Tibial nerve (tissue), 4 donors: ENCODE measurements around the gene KRT13. TPM values are rescaled to one million over a fixed set of nuclear protein-coding genes. Genes with fewer than 3 reads are reported as not detected.

Source experiments
- DNase-seq, 2 donors: peaks; one replicate each; pipeline ENCODE4 v3.0.0-alpha.2; 2019; ENCODE audit warnings: low spot score in 2 of 2
- H3K27ac ChIP-seq, 4 donors: fragments of 200-600 bp; sonication (generic) in 3 of 4; one replicate each; pipeline ENCODE4 v1.5.1; 2017 to 2019; ENCODE audit warnings: mild to moderate bottlenecking in 1 of 4
- H3K27me3 ChIP-seq, 2 donors: fragments of 200-600 bp; sonication (generic) in 1 of 2; one replicate each; pipeline versions ENCODE4 v1.5.1 to v1.6.0; 2017 to 2019
- H3K36me3 ChIP-seq, 3 donors: fragments of 200-600 bp; sonication (generic); one replicate each; pipeline ENCODE4 v1.5.1; 2018 to 2019
- H3K4me1 ChIP-seq, 4 donors: fragments of 200-600 bp; sonication (generic) in 3 of 4; one replicate each; pipeline ENCODE4 v1.5.1; 2017 to 2019
- H3K4me3 ChIP-seq, 4 donors: fragments of 200-600 bp; sonication (generic) in 3 of 4; one replicate each; pipeline ENCODE4 v1.5.1; 2017 to 2019; ENCODE audit warnings: mild to moderate bottlenecking in 1 of 4, moderate library complexity in 1 of 4
- H3K9me3 ChIP-seq, 4 donors: fragments of 200-600 bp; sonication (generic) in 3 of 4; one replicate each; pipeline ENCODE4 v1.5.1; 2017 to 2019
- EP300 ChIP-seq, 2 donors: sonication (generic); formaldehyde crosslinking; IDR thresholded peaks; one replicate each; pipeline ENCODE4 v1.6.1; 2017; ENCODE audit warnings: antibody characterized with exemption in 2 of 2, mild to moderate bottlenecking in 1 of 2
- POLR2A ChIP-seq, 2 donors: fragments of 450-650 bp; IDR thresholded peaks; one replicate each; pipeline ENCODE4 v1.6.1; 2017; ENCODE audit warnings: antibody characterized with exemption in 2 of 2, mild to moderate bottlenecking in 2 of 2, moderate library complexity in 2 of 2
- WGBS, 2 donors: methylation state at CpG; one replicate each; pipeline ENCODE4 v1.1.5; 2018; 5-methylcytosine and 5-hydroxymethylcytosine counted together
- total RNA-seq, 4 donors: library from RNA; depleted of rRNA; stranded (reverse); fragments of >200 nt; gene quantifications; one replicate each; pipeline ENCODE4 v1.1.0, GENCODE V29; 2016
- TF ChIP-seq, protein P1 (sequence below), 5 experiments: fragments of 200-600 bp in 3 of 5; fragments of 450-650 bp in 2 of 5; sonication (generic) in 3 of 5; IDR thresholded peaks; one replicate each; pipeline ENCODE4 v1.5.1; 2016 to 2019; ENCODE audit warnings: antibody characterized with exemption in 5 of 5, mild to moderate bottlenecking in 3 of 5, moderate library complexity in 2 of 5

The KRT13 gene
- total RNA-seq, 4 donors from 2014 or later = 0.42 TPM; not detected in 3

DNA sequence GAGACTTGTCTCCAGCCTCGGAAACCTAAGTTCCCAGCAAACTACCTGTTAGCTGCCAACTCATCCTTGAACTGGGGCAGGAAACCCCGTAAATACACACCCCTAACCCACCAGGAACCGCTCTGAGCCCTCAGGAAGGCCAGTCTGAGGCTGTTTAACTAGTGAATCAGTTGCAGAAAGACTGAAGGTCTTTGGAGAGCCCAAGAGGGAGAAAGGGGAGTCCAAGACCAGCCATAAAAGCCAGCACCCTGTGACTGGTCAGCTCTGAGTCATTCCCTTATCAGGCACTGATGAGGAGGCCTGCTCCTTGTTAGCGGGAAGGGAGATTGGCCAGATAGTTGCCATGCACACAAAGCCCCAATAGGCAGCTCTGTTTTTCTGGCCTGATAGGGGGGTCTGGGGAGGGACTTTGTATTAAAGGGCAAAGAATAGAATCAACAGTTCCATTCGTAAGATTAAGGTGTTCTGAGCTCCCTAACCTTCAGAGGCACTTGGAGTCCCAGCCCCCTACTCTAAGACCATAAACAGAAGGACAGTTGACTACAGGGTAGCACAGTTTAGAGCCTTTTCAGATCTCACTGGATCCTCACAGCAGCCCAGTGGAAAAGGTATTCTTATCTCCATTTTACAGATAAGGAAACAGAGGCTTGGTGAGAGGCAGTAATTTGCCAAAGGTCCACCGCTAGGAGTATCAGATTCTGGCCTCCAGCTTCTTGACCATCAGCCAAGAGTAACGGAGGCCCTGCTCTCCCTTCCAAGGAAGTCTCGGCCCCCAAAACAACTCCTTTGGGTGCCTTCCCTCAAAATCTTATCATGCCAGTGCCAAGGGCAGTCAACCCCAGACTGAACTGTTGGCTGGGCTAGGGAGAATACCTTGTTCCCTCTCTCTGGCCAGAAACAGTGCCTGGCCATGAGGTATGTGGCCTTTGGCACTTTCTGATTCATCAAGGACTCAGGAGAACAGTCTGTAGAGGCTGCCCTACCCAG, 24.9 kb upstream of the KRT13 start:
- Histone ChIP-seq H3K27me3 (peaks cover 0 to 49% of the 10 kb centered on the region in 2 donors), H3K4me1 (peaks cover 0 to 47% (median 7%) of the 10 kb centered on the region in 4 donors), H3K9me3 (no peaks in the 10 kb centered on the region), H3K27ac (peak overlapping the region in 3 of 4 donors; percentile 62 to 74 (median 72)), H3K36me3 (no peaks in the 10 kb centered on the region), H3K4me3 (no peak overlapping the region)
- no peak for DNase-seq
- peak in 1 of 2 donors; percentile 52 for TF ChIP-seq EP300 (IDR thresholded peaks at IDR 0.05)
- TF ChIP-seq, protein P1, sequence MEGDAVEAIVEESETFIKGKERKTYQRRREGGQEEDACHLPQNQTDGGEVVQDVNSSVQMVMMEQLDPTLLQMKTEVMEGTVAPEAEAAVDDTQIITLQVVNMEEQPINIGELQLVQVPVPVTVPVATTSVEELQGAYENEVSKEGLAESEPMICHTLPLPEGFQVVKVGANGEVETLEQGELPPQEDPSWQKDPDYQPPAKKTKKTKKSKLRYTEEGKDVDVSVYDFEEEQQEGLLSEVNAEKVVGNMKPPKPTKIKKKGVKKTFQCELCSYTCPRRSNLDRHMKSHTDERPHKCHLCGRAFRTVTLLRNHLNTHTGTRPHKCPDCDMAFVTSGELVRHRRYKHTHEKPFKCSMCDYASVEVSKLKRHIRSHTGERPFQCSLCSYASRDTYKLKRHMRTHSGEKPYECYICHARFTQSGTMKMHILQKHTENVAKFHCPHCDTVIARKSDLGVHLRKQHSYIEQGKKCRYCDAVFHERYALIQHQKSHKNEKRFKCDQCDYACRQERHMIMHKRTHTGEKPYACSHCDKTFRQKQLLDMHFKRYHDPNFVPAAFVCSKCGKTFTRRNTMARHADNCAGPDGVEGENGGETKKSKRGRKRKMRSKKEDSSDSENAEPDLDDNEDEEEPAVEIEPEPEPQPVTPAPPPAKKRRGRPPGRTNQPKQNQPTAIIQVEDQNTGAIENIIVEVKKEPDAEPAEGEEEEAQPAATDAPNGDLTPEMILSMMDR (IDR thresholded peaks at IDR 0.05) = no peak
- 66 to 71% methylated on average over 8 of the region's 8 CpGs for WGBS, 2 donors

DNA sequence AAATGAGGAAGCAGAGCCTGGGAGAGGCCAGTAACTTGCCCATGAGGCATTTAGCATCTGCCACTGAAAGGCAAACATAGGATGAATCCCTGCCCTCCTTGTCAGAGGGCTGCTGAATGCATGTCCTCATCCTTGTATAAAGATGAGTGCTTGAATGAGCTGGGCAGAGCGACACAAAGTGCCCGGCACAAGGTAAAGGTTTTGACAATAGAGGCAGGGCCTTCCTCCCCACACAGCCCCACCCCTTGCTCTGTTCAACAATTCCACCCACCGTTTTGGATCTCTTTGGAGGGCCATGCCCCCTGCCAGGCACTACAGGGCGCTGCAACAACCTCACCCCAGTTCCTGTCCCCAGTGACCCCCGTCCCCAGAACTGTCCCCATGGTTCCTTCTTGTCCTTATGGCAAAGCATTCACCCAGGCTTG, 24.1 kb upstream of the KRT13 start:
- DNase-seq = no peak
- 71 to 78% methylated on average over 5 of the region's 5 CpGs for WGBS, 2 donors
- peaks cover 0 to 47% (median 7%) of the 10 kb centered on the region in 4 donors for H3K4me1 ChIP-seq
- H3K36me3 ChIP-seq = no peaks in the 10 kb centered on the region
- TF ChIP-seq EP300 (IDR thresholded peaks at IDR 0.05) (no peak), POLR2A (IDR thresholded peaks at IDR 0.05) (no peak)
- TF ChIP-seq, protein P1 (IDR thresholded peaks at IDR 0.05) = no peak
- peaks cover 0 to 49% of the 10 kb centered on the region in 2 donors for H3K27me3 ChIP-seq
- peak overlapping the region in 3 of 4 donors; percentile 62 to 74 (median 72) for H3K27ac ChIP-seq
- H3K9me3 ChIP-seq = no peaks in the 10 kb centered on the region
- no peak overlapping the region for H3K4me3 ChIP-seq

DNA sequence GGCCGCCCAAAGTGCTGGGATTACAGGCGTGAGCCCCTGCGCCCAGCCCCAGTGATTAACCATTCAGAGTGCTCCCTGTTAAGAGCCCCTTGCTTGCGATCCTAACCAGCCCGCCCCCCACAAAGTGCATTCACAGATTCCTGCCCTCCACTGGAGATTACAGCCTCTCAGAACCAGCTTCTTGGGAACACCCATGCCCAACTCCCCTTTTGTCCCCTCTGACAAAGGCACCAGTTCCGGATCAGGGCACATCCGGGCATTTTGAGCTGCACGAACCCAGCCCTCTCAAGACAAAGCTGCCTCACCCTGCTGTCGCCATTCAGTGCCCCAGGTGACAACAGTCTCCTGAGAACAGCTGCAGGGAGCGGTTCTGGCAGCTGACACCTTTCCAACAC, 23.5 kb upstream of the KRT13 start:
- H3K27ac ChIP-seq = peak overlapping the region in 3 of 4 donors; percentile 72 to 80 (median 74)
- H3K4me3 ChIP-seq = peak overlapping the region in 1 of 4 donors; percentile 50
- no peak for TF ChIP-seq POLR2A (IDR thresholded peaks at IDR 0.05)
- TF ChIP-seq EP300 (IDR thresholded peaks at IDR 0.05) = no peak
- TF ChIP-seq, protein P1 (IDR thresholded peaks at IDR 0.05) = no peak
- H3K27me3 ChIP-seq = peaks cover 0 to 49% of the 10 kb centered on the region in 2 donors
- H3K4me1 ChIP-seq = peaks cover 0 to 47% (median 7%) of the 10 kb centered on the region in 4 donors
- DNase-seq = no peak
- no peaks in the 10 kb centered on the region for H3K36me3 ChIP-seq
- WGBS, 2 donors = 69 to 86% methylated on average over 10 of the region's 10 CpGs
- no peaks in the 10 kb centered on the region for H3K9me3 ChIP-seq

DNA sequence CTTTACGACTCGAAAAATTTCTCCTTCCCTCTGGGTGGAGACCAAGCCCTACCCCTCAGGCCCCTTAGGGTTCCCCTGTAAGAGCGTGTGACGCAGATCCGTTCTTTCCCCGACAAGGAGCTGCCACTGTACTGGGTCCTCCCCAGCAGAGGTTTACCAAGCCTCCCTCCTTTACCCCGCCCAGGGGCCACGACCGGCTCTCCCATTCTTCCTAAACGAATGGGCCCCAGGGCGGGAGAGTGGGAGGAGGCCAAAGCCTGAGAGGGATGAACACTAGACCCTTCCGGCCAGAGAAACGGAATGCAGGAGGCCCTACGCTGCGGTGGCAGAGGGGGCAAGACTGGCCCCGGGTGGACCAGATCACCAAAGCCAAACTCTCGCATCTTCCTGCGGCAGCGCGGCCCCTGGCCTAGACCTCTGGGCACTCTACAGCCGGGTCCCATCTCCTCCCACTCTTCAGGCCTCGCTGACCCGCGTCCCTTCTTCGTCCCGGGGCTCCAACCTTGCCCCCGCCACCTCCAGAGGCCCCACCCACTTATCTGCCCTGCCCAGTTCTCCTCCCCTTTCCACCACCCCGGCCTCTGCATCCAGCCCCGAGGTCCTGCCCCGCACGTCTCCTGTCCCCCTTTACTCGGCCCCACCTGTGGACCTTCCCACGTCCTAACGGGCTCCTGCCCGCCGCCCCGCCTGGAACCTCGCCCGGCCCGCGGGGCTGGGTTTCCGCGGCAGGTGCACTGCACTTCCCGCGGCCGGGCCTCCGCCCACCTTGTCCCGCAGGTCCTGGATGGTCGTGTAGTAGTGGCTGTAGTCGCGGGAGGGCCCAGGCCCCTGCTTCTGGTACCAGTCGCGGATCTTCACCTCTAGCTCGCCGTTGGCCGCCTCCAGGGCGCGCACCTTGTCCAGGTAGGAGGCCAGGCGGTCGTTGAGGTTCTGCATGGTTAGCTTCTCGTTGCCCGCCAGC, 21.9 kb upstream of the KRT13 start:
- TF ChIP-seq, protein P1 (IDR thresholded peaks at IDR 0.05) = no peak
- TF ChIP-seq EP300 (IDR thresholded peaks at IDR 0.05) (no peak), POLR2A (IDR thresholded peaks at IDR 0.05) (no peak)
- H3K36me3 ChIP-seq = no peaks in the 10 kb centered on the region
- peaks cover 0 to 49% of the 10 kb centered on the region in 2 donors for H3K27me3 ChIP-seq
- no peak for DNase-seq
- H3K27ac ChIP-seq = peak overlapping the region; percentile 23 to 80 (median 73)
- 16 to 19% methylated on average over 42 to 48 of the region's 62 CpGs for WGBS, 2 donors
- H3K4me1 ChIP-seq = peaks cover 0 to 47% (median 7%) of the 10 kb centered on the region in 4 donors
- H3K9me3 ChIP-seq = no peaks in the 10 kb centered on the region
- H3K4me3 ChIP-seq = peak overlapping the region; percentile 35 to 50 (median 44)
